Activated CD4-positive, alpha-beta T cell treated with anti-CD3 and anti-CD28 coated beads for 36 hours (primary cell): ENCODE measurements around the gene SLC5A9. TPM values are rescaled to one million over a fixed set of nuclear protein-coding genes. Genes with fewer than 3 reads are reported as not detected.

Source experiments
- ATAC-seq: fragments of 200-7000 bp; cut with Tn5 transposase; one replicate; pipeline ENCODE4 v1.10.0; 2021; ENCODE audit warnings: mild to moderate bottlenecking, moderate library complexity
- CTCF ChIA-PET: fragments of 350-600 bp; sonication (Branson Sonifier 250); formaldehyde crosslinking; loops from one replicate; lab custom pipeline; 2021; ENCODE audit warnings: antibody characterized with exemption; lab: Charles Lee
- POLR2A ChIA-PET: fragments of 350-600 bp; sonication (Branson Sonifier 250); formaldehyde crosslinking; loops from one replicate; lab custom pipeline; 2021; ENCODE audit warnings: antibody characterized with exemption, inconsistent platforms; lab: Charles Lee
- DNase-seq: peaks from one replicate; pipeline ENCODE4 v3.0.0-alpha.2; 2020
- H3K27ac Mint-ChIP-seq: one replicate; pipeline ENCODE4 v1.8.0; 2021; ENCODE audit warnings: mixed read lengths
- H3K27me3 Mint-ChIP-seq: one replicate; pipeline ENCODE4 v1.8.0; 2021; ENCODE audit warnings: mixed read lengths
- H3K36me3 Mint-ChIP-seq: one replicate; pipeline ENCODE4 v1.8.0; 2021; ENCODE audit warnings: low read depth, mixed read lengths
- H3K4me1 Mint-ChIP-seq: one replicate; pipeline ENCODE4 v1.8.0; 2021; ENCODE audit warnings: mixed read lengths
- H3K4me3 Mint-ChIP-seq: one replicate; pipeline ENCODE4 v1.8.0; 2021; ENCODE audit warnings: mild to moderate bottlenecking, moderate library complexity, mixed read lengths
- H3K9me3 Mint-ChIP-seq: one replicate; pipeline ENCODE4 v1.8.0; 2021; ENCODE audit warnings: low read depth, mixed read lengths
- intact Hi-C, 2 experiments: fragments of 100-400 bp; cut with DNase I in 1 of 2; cut with micrococcal nuclease in 1 of 2; formaldehyde crosslinking; loops; one replicate each; pipeline versions ENCODE4 v1.14.2 to v1.15.1; 2022 to 2024; cut with DNase I, micrococcal nuclease
- total RNA-seq, 2 experiments: library from RNA; stranded (reverse); gene quantifications; one replicate each; pipeline ENCODE4 v1.2.3, GENCODE V29; 2021

Gene SLC5A9
- total RNA-seq, 2 experiments from 2014 or later = not detected

DNA sequence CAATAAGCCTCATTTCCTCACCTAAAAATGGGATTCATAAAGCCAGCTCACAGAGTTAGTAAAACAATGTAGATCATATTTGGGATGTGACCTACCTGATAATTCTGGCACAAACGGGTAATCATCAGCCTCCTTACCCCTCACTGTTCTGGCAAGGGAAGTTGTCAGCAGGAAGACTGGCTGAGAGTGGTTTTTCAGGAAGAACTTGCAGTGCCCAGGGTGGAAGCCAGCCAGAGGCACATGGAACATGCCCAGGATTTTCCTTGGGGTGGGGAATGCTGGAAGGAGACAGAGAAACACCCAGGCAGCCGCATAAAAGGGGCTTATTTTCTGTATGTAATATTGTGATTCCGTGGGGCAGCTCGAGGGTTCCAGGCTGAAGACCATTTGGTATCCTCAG is 7.7 kb upstream of the SLC5A9 start:
- intact Hi-C loops = no loop called here
- no peaks in the 10 kb centered on the region for H3K27me3 Mint-ChIP-seq
- no peak for DNase-seq
- no peaks in the 10 kb centered on the region for H3K36me3 Mint-ChIP-seq
- ChIA-PET POLR2A (no interaction called here), CTCF (interaction anchor here (1.2 kb wide), 1 partner anchor 106 kb away, joined by 5 read pairs; no protein-coding TSS in a partner anchor)
- H3K27ac Mint-ChIP-seq = no peak overlapping the region
- no peaks in the 10 kb centered on the region for H3K4me1 Mint-ChIP-seq
- H3K9me3 Mint-ChIP-seq = no peaks in the 10 kb centered on the region
- H3K4me3 Mint-ChIP-seq = no peak overlapping the region
- no peak for ATAC-seq

DNA sequence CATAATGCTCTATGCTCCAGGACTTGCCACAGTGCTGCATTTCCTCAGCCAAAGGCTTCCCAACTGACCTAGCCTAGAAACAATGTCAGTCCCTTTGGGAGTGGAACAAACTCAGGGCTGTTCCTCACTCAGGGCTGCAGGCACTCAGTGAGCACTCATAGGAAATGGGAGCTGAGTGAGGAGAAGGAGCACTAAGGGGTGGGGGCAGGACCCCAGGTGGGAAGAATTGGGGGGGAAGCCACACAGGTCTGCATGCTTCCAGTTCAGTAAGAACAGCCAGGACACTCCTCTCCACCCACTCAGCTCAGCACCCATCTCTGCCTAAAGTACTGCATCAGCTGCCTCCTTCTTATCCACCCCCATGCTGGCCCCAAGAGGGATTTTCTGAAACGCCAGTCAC is 7.3 kb upstream of the SLC5A9 start:
- no peaks in the 10 kb centered on the region for H3K27me3 Mint-ChIP-seq
- no peak overlapping the region for H3K27ac Mint-ChIP-seq
- ChIA-PET POLR2A (interaction anchor here (0.6 kb wide), 1 partner anchor 29 kb away, joined by 3 read pairs; no protein-coding TSS in a partner anchor), CTCF (interaction anchor here (0.7 to 1.2 kb wide), 2 partner anchors 106 to 1978 kb away, joined by 3 to 5 read pairs; no protein-coding TSS in a partner anchor)
- H3K9me3 Mint-ChIP-seq = no peaks in the 10 kb centered on the region
- intact Hi-C loops = no loop called here
- ATAC-seq (no peak), DNase-seq (no peak)
- H3K36me3 Mint-ChIP-seq = no peaks in the 10 kb centered on the region
- no peak overlapping the region for H3K4me3 Mint-ChIP-seq
- H3K4me1 Mint-ChIP-seq = no peaks in the 10 kb centered on the region

DNA sequence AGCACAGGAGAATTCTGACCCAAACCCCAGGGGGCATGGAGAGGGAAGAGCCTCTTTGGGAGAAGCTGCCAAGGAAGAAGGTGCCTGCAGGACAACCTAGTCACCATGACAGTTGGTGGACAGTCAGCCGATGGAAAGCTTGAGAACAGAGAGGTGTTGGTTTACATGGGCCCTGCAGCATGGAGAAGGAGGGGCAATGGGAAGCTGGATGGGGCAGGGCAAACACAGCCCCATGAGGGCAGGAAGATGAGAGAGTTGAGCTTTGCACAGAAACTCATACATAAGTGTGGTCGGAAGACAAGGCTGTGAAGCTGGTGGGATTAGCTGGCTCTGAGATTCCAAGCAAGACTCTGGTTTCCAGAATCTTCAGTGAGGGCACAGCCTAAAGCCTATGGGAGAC is 6.6 kb upstream of the SLC5A9 start:
- no peak overlapping the region for H3K4me3 Mint-ChIP-seq
- no peaks in the 10 kb centered on the region for H3K36me3 Mint-ChIP-seq
- H3K9me3 Mint-ChIP-seq = no peaks in the 10 kb centered on the region
- ChIA-PET POLR2A (interaction anchor here (0.6 kb wide), 1 partner anchor 28 kb away, joined by 3 read pairs; no protein-coding TSS in a partner anchor), CTCF (no interaction called here)
- H3K4me1 Mint-ChIP-seq = no peaks in the 10 kb centered on the region
- no peak for DNase-seq
- no peak for ATAC-seq
- intact Hi-C loops = no loop called here
- no peak overlapping the region for H3K27ac Mint-ChIP-seq
- H3K27me3 Mint-ChIP-seq = no peaks in the 10 kb centered on the region

DNA sequence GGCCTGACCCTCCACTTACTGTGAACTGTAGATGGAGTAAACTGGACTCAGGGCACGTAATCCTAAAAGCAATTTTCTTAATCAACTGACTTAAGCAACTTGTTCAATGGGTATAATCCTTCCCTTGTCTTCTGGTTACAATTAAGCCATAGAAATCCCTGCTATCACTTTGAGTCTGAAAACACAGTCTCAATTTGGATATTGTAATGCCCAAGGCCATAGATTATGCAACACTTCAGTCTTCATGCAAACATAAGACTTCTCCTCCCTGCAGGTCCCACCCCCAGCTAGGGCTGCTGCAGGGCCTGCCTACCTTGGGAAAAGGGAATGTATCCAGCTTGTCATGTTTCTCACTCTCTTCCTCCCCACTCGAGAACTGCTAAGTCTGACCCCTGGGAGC is 6.2 kb upstream of the SLC5A9 start:
- ChIA-PET CTCF (no interaction called here), POLR2A (no interaction called here)
- no peaks in the 10 kb centered on the region for H3K36me3 Mint-ChIP-seq
- ATAC-seq = no peak
- no peaks in the 10 kb centered on the region for H3K9me3 Mint-ChIP-seq
- H3K27ac Mint-ChIP-seq = no peak overlapping the region
- no peaks in the 10 kb centered on the region for H3K27me3 Mint-ChIP-seq
- intact Hi-C loops = no loop called here
- no peak for DNase-seq
- H3K4me3 Mint-ChIP-seq = no peak overlapping the region
- no peaks in the 10 kb centered on the region for H3K4me1 Mint-ChIP-seq

DNA sequence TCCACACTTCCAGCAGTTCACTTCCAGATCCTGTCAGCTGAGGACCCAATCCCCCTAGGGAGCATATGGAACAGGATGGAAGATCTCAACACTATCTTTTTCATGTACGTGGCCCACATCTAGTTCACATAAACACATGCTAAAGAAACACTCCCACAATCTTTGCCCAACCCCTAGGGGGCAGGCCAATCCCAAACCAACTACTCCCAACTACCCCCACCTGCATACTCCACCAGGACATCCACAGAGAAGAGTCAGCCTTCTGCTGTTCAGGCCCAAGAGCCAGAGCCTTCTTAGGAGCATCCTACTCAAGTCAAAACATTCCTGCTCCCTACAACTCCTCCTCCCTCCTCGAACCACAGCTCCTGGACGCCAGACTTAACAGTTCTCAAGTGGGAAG is 5.6 kb upstream of the SLC5A9 start:
- intact Hi-C loops = no loop called here
- Mint-ChIP-seq H3K4me1 (no peaks in the 10 kb centered on the region), H3K27ac (no peak overlapping the region), H3K27me3 (no peaks in the 10 kb centered on the region), H3K36me3 (no peaks in the 10 kb centered on the region), H3K9me3 (no peaks in the 10 kb centered on the region), H3K4me3 (no peak overlapping the region)
- POLR2A ChIA-PET = no interaction called here
- ATAC-seq (no peak), DNase-seq (no peak)
- CTCF ChIA-PET = no interaction called here

DNA sequence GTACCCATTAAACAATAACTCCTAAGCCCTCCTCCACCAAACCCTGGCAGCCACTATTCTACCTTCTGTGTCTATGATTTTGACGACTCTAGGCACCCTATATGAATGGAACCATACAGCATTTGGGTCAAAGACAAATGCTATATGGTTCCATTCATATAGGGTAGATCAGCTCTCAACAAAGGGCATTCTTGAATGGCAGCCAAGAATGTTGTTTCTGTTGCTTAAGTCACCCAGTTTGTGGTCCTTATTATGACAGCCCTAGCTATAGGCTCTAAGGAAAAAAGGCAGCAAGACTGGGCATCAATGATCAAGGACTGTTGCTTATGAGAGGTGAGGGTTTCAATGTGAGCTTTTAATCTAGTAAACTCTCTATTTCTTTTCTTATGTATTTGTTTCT is 4.7 kb upstream of the SLC5A9 start:
- H3K4me1 Mint-ChIP-seq = no peaks in the 10 kb centered on the region
- ATAC-seq (no peak), DNase-seq (no peak)
- H3K9me3 Mint-ChIP-seq = no peaks in the 10 kb centered on the region
- no peak overlapping the region for H3K4me3 Mint-ChIP-seq
- POLR2A ChIA-PET = no interaction called here
- H3K27me3 Mint-ChIP-seq = no peaks in the 10 kb centered on the region
- no peaks in the 10 kb centered on the region for H3K36me3 Mint-ChIP-seq
- intact Hi-C loops = no loop called here
- CTCF ChIA-PET = no interaction called here
- H3K27ac Mint-ChIP-seq = no peak overlapping the region

DNA sequence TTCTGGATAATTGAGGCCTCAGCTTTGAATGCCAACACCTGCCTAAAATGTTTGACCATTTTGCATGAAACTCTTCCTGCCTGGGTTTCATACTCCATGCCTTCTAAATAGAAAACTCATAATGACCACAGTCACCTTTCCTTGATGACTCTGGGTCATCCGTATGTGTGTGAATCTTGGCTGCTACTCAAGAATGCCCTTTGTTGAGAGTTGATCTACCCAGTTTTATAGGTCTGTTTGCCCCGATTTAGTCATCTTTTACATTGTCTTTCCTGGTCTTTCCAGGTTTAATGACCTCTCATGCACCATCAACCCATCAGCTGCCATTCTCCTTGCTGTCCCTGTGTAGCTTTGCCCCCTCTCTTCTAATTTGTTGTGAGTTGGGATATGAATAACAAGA is 2.7 kb upstream of the SLC5A9 start:
- no peaks in the 10 kb centered on the region for H3K36me3 Mint-ChIP-seq
- no peaks in the 10 kb centered on the region for H3K27me3 Mint-ChIP-seq
- no peaks in the 10 kb centered on the region for H3K4me1 Mint-ChIP-seq
- no peak overlapping the region for H3K27ac Mint-ChIP-seq
- no peak for DNase-seq
- intact Hi-C loops = no loop called here
- no peak overlapping the region for H3K4me3 Mint-ChIP-seq
- ChIA-PET POLR2A (no interaction called here), CTCF (interaction anchor here (1.2 kb wide), 1 partner anchor 8 kb away, joined by 3 read pairs; no protein-coding TSS in a partner anchor)
- no peaks in the 10 kb centered on the region for H3K9me3 Mint-ChIP-seq
- no peak for ATAC-seq

DNA sequence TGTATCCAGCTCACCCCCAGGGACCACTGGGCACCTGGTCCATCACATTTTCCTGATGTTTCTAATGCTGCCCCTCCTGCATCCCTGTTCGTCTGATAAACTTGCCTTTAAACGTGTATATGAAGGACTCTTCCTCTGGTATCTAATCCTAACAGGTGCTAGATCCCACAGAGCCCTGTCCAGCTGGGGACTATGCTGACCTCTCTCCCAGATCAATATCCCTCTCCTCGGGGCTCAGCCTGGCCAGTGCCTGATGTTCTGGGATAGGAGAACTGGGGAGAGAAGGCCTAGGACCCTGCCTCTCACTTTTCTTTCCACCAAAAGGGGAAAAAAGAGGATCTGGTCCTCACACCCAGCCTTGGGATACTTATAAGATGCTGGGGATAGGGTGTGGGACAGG is 1.4 kb upstream of the SLC5A9 start:
- POLR2A ChIA-PET = no interaction called here
- Mint-ChIP-seq H3K9me3 (no peaks in the 10 kb centered on the region), H3K4me3 (no peak overlapping the region), H3K4me1 (no peaks in the 10 kb centered on the region), H3K27ac (no peak overlapping the region), H3K36me3 (no peaks in the 10 kb centered on the region), H3K27me3 (no peaks in the 10 kb centered on the region)
- CTCF ChIA-PET = no interaction called here
- intact Hi-C loops = no loop called here
- DNase-seq = no peak
- no peak for ATAC-seq

DNA sequence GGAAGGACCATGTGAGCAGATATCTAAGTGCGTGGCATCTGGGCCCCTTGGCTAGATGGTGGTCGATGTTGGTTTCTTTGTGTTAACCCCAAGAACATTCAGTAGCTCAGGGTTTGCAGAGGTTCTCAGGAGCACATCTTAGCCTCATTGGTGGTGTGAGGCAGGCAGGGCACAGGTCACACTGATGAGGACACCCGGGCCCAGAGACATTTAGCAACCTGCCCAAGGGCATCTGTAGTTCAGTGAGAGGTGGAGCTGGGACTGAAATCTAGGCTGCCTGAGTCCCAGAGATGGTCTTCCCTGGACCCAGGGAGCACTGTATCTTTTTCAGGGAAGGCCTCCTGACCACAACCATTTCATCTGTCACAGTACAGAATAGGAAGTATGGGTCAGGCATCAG is 859 bp upstream of the SLC5A9 start:
- DNase-seq = no peak
- no peaks in the 10 kb centered on the region for H3K36me3 Mint-ChIP-seq
- no peak overlapping the region for H3K27ac Mint-ChIP-seq
- POLR2A ChIA-PET = no interaction called here
- no peak for ATAC-seq
- H3K4me3 Mint-ChIP-seq = no peak overlapping the region
- no peaks in the 10 kb centered on the region for H3K27me3 Mint-ChIP-seq
- H3K9me3 Mint-ChIP-seq = no peaks in the 10 kb centered on the region
- CTCF ChIA-PET = interaction anchor here (0.6 kb wide), 1 partner anchor 182 kb away, joined by 3 read pairs; no protein-coding TSS in a partner anchor
- H3K4me1 Mint-ChIP-seq = no peaks in the 10 kb centered on the region
- intact Hi-C loops = no loop called here

DNA sequence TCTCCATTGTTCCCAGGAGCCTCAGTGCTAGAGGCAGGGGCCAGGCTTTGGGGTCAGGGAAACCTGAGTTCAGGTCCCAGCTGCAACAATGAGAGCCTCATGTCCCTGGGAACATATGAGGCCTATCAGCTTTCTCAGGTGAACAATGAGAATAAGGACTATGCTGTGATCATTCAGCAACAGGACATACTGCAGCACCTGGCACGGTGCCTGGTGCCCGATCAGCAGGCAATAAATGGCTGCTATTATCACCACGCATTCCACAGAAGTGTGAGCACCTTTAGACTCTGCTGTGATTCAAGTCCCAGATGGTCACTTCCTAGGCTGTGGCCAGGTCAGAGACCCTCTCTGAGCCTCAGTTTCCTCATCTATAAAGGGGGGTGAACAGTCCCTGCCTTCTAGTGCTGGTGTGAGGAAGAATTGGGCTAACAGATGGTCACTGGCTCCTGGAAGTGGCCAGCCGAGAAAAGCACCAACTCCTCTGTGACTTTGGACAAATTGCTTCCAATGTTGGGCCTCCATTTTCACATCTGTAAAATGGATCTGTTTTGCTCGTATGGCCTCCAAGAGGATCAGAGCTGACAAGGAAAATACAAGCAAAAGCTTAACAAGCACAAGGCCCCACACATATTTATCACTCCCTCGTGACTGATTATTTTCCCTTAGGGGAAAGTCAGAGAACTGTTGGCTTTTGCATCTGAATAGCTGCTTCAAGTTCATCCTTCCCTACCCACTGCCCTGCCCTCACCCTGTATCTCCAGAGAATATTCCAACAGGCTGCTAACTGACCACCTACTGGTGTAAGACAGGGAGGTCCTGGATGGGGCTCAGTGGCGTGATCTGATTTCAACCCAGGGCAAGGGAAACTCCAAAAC is 1.1 kb downstream of the SLC5A9 start:
- Mint-ChIP-seq H3K27ac (no peak overlapping the region), H3K27me3 (no peaks in the 10 kb centered on the region), H3K36me3 (no peaks in the 10 kb centered on the region), H3K4me3 (no peak overlapping the region), H3K9me3 (no peaks in the 10 kb centered on the region), H3K4me1 (peaks cover 3% of the 10 kb centered on the region)
- DNase-seq = no peak
- no peak for ATAC-seq
- ChIA-PET POLR2A (no interaction called here), CTCF (interaction anchor here (0.6 kb wide), 1 partner anchor 19 kb away, joined by 3 read pairs; no protein-coding TSS in a partner anchor)
- intact Hi-C loops = no loop called here

DNA sequence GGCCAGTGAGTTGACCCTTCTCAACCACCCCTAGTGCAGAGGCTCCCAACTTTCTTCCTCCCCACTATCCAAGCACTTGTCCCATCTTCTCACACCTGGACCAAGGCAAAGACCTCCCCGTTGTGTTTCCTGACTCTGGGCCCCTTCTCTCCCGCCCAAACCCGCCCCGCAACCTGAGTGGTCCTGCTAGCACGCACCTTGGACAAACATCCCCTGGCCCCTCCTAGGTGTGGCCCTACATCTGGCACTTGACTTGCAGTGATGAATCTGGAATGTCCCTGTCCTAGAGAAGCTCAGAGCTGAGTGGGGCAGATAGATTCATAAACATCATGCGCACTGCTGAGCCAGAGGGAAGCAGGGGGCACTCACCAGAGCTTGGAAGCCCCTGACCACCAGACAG is 2.3 kb downstream of the SLC5A9 start:
- no peak for ATAC-seq
- no peak overlapping the region for H3K4me3 Mint-ChIP-seq
- H3K27me3 Mint-ChIP-seq = no peaks in the 10 kb centered on the region
- H3K9me3 Mint-ChIP-seq = no peaks in the 10 kb centered on the region
- POLR2A ChIA-PET = no interaction called here
- intact Hi-C loops = no loop called here
- peaks cover 3% of the 10 kb centered on the region for H3K4me1 Mint-ChIP-seq
- no peaks in the 10 kb centered on the region for H3K36me3 Mint-ChIP-seq
- CTCF ChIA-PET = interaction anchor here (0.6 to 1.1 kb wide), 4 partner anchors 9 to 728 kb away, joined by 3 to 5 read pairs (median 3); no protein-coding TSS in a partner anchor
- H3K27ac Mint-ChIP-seq = no peak overlapping the region
- DNase-seq = no peak

DNA sequence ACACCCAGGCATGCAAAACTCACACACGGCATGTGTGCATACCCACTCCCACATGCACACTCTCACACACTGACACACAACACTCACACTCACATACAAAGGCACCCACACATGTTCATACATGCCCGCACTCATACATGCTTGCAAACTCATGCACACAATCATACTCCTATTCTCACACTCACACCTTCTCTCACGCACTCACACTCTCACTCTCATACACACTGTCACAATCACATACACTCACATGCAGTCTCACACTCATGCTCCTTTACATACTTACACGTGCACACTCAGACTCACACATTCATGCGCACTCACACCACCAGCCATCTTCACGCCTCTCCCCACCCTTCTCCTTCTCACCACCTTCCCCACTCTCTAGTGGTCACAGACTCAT is 3.1 kb downstream of the SLC5A9 start:
- intact Hi-C loops = no loop called here
- Mint-ChIP-seq H3K27me3 (no peaks in the 10 kb centered on the region), H3K27ac (no peak overlapping the region), H3K4me3 (no peak overlapping the region), H3K9me3 (no peaks in the 10 kb centered on the region), H3K4me1 (peaks cover 3% of the 10 kb centered on the region), H3K36me3 (no peaks in the 10 kb centered on the region)
- DNase-seq = no peak
- POLR2A ChIA-PET = no interaction called here
- ATAC-seq = no peak
- CTCF ChIA-PET = interaction anchor here (1.1 kb wide), 2 partner anchors 8 to 129 kb away, joined by 3 to 5 read pairs; no protein-coding TSS in a partner anchor
